GM23338 (cell line): Measurements from ENCODE around the gene TLNRD1.

ENCODE experiments used
- CREB1 ChIP-seq: fragments of 250-450 bp; sonication (Bioruptor Pico); IDR thresholded peaks from 2 replicates; pipeline ENCODE4 v1.5.0; 2020; ENCODE audit warnings: low read depth, mild to moderate bottlenecking, moderate library complexity
- CTCF ChIP-seq, 2 experiments: fragments of 200-600 bp in 1 of 2; sonication (generic) in 1 of 2; conservative IDR thresholded peaks; 2 replicates each; pipeline versions ENCODE4 v1.5.1 to v1.6.1; 2016 to 2017; ENCODE audit warnings: antibody characterized with exemption in 2 of 2, low read depth in 2 of 2, mild to moderate bottlenecking in 2 of 2, moderate library complexity in 1 of 2
- ETS1 ChIP-seq: IDR thresholded peaks from 2 replicates; pipeline ENCODE4 v1.6.1; 2016; ENCODE audit warnings: antibody characterized with exemption
- EZH2 ChIP-seq: fragments of 200-600 bp; sonication (generic); IDR thresholded peaks from one replicate; pipeline ENCODE4 v1.8.0; 2017; ENCODE audit warnings: antibody characterized with exemption, mild to moderate bottlenecking, low read depth; ENCODE audit not compliant: unreplicated experiment
- EZH2phosphoT487 ChIP-seq: fragments of 200-600 bp; sonication (generic); IDR thresholded peaks from one replicate; pipeline ENCODE4 v1.8.1; 2018; ENCODE audit warnings: antibody characterized with exemption; ENCODE audit not compliant: unreplicated experiment
- JUNB ChIP-seq: IDR thresholded peaks from one replicate; pipeline ENCODE4 v1.6.1; 2016; ENCODE audit warnings: antibody characterized with exemption; ENCODE audit not compliant: unreplicated experiment
- STAT1 ChIP-seq: IDR thresholded peaks from one replicate; pipeline ENCODE4 v1.6.1; 2016; ENCODE audit warnings: antibody characterized with exemption; ENCODE audit not compliant: unreplicated experiment
- TF ChIP-seq, protein P1 (sequence below): IDR thresholded peaks from one replicate; pipeline ENCODE4 v1.6.1; 2018; ENCODE audit warnings: antibody characterized with exemption; ENCODE audit not compliant: unreplicated experiment

DNA sequence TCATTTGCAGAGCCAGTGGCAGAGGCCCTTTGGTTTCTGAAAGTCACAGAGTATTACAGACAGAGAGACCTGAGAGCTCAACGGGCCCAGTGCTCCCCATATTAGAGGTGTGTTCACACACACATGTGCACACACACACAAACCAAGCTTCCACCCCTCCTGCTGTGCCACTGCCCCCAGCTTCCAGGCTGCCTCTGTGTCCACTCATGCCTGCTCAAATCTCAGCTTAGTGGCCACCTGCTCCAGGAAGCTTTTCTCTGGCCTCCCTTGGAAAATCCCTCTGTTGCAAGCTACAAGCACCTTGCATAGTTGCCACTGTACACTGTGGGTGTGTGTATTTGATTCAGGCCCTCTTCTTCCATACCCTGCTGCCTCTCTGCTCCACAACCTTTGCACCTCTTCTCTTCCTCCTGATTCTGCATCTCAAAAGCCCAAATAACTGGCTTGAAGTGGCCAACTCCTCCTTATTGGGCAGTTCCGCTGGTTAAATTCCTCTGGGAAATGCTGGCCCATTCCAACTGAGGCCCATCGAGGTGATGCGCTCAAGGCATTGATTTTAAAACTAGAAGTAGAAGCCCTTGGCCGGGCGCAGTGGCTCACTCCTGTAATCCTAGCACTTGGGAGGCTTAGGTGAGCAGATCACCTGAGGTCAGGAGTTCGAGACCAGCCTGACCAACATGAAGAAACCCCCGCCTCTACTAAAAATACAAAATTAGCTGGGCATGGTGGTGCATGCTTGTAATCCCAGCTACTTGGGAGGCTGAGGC, 34.1 kb upstream of the TLNRD1 start:
- no peak for TF ChIP-seq CTCF (conservative IDR thresholded peaks at IDR 0.05; ENCODE audit: low read depth in 2 of 2)
- no peak for TF ChIP-seq EZH2
- TF ChIP-seq, protein P1, sequence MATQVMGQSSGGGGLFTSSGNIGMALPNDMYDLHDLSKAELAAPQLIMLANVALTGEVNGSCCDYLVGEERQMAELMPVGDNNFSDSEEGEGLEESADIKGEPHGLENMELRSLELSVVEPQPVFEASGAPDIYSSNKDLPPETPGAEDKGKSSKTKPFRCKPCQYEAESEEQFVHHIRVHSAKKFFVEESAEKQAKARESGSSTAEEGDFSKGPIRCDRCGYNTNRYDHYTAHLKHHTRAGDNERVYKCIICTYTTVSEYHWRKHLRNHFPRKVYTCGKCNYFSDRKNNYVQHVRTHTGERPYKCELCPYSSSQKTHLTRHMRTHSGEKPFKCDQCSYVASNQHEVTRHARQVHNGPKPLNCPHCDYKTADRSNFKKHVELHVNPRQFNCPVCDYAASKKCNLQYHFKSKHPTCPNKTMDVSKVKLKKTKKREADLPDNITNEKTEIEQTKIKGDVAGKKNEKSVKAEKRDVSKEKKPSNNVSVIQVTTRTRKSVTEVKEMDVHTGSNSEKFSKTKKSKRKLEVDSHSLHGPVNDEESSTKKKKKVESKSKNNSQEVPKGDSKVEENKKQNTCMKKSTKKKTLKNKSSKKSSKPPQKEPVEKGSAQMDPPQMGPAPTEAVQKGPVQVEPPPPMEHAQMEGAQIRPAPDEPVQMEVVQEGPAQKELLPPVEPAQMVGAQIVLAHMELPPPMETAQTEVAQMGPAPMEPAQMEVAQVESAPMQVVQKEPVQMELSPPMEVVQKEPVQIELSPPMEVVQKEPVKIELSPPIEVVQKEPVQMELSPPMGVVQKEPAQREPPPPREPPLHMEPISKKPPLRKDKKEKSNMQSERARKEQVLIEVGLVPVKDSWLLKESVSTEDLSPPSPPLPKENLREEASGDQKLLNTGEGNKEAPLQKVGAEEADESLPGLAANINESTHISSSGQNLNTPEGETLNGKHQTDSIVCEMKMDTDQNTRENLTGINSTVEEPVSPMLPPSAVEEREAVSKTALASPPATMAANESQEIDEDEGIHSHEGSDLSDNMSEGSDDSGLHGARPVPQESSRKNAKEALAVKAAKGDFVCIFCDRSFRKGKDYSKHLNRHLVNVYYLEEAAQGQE, result no peak
- no peak for TF ChIP-seq EZH2phosphoT487
- no peak for TF ChIP-seq ETS1
- TF ChIP-seq STAT1, result no peak
- TF ChIP-seq JUNB, result no peak
- TF ChIP-seq CREB1, result no peak
